Stomach (tissue), 9 donors: ENCODE data around the gene OGFR. TPM values are rescaled to one million over a fixed set of nuclear protein-coding genes. Genes with fewer than 3 reads are reported as not detected.
A peak's percentile ranks its signal among the peaks of the same experiment; 100 is the strongest.

Experiments
- DNase-seq, 2 donors: peaks; one replicate each; pipeline versions ENCODE4 v3.0.0 to v3.0.0-alpha.2; 2013 to 2019
- H3K27ac ChIP-seq, 5 donors: fragments of 200-600 bp in 4 of 5; sonication (generic) in 4 of 5; one replicate each; pipeline ENCODE4 v1.5.1; 2013 to 2019; ENCODE audit warnings: mild to moderate bottlenecking in 1 of 5, moderate library complexity in 1 of 5
- H3K27me3 ChIP-seq, 3 donors: fragments of 200-600 bp; sonication (generic); one replicate each; pipeline ENCODE4 v1.5.1; 2017 to 2019; ENCODE audit warnings: mixed run types in 1 of 3
- H3K36me3 ChIP-seq, 4 donors: fragments of 200-600 bp; sonication (generic); 1 replicate in 3 of 4; 2 replicates in 1 of 4; pipeline ENCODE4 v1.5.1; 2016 to 2019
- H3K4me1 ChIP-seq, 4 donors: fragments of 200-600 bp; sonication (generic); one replicate each; pipeline ENCODE4 v1.5.1; 2016 to 2019
- H3K4me3 ChIP-seq, 4 donors: fragments of 200-600 bp; sonication (generic) in 3 of 4; one replicate each; pipeline ENCODE4 v1.5.1; 2016 to 2019; ENCODE audit warnings: mild to moderate bottlenecking in 1 of 4
- H3K9me3 ChIP-seq, 4 donors: fragments of 200-600 bp; sonication (generic); one replicate each; pipeline ENCODE4 v1.5.1; 2016 to 2019
- EP300 ChIP-seq: sonication (generic); formaldehyde crosslinking; IDR thresholded peaks from one replicate; pipeline ENCODE4 v1.6.1; 2017; ENCODE audit warnings: antibody characterized with exemption
- POLR2A ChIP-seq, 4 donors: fragments of 450-650 bp; IDR thresholded peaks; one replicate each; pipeline ENCODE4 v1.6.1; 2016; ENCODE audit warnings: antibody characterized with exemption in 4 of 4, control low read depth in 2 of 4, mild to moderate bottlenecking in 1 of 4, moderate library complexity in 1 of 4
- POLR2AphosphoS5 ChIP-seq, 3 donors: sonication (generic); formaldehyde crosslinking; IDR thresholded peaks; one replicate each; pipeline ENCODE4 v1.6.1; 2016; ENCODE audit warnings: antibody characterized with exemption in 3 of 3
- WGBS, 5 donors: extraction: QIAGEN DNeasy Blood & Tissue Kit in 3 of 5; methylation state at CpG; one replicate each; pipeline versions ENCODE4 v1.1.5 to v1.1.7; 2013 to 2018; 5-methylcytosine and 5-hydroxymethylcytosine counted together
- intact Hi-C: fragments of 100-400 bp; cut with DNase I; formaldehyde crosslinking; loops from one replicate; pipeline ENCODE4 v1.15.1; 2023; ENCODE audit warnings: low total_unique reads
- polyA plus RNA-seq, 3 donors: library from polyadenylated mRNA; stranded (reverse); fragments of 200-250 nt; gene quantifications; one replicate each; pipeline ENCODE4 v1.2.3, GENCODE V29; 2013
- total RNA-seq, 5 donors: library from RNA; depleted of rRNA; stranded (reverse); fragments of >200 nt; gene quantifications; one replicate each; pipeline versions ENCODE4 v1.1.0 to v1.2.3, GENCODE V29; 2014 to 2016
- TF ChIP-seq, protein P1 (sequence below), 7 experiments: fragments of 450-650 bp in 4 of 7; fragments of 200-600 bp in 3 of 7; sonication (generic) in 3 of 7; IDR thresholded peaks; one replicate each; pipeline ENCODE4 v1.5.1; 2016 to 2019; ENCODE audit warnings: antibody characterized with exemption in 7 of 7, control low read depth in 2 of 7, mild to moderate bottlenecking in 1 of 7
- donor health status: healthy with polysubstance abuse.
- donor health status: Bipolar disorder and iron deficiency.
- donor health status: healthy.

Gene OGFR
- total and polyA plus RNA-seq, 8 donors = 20.1 to 75.3 (median 42.3) TPM

DNA sequence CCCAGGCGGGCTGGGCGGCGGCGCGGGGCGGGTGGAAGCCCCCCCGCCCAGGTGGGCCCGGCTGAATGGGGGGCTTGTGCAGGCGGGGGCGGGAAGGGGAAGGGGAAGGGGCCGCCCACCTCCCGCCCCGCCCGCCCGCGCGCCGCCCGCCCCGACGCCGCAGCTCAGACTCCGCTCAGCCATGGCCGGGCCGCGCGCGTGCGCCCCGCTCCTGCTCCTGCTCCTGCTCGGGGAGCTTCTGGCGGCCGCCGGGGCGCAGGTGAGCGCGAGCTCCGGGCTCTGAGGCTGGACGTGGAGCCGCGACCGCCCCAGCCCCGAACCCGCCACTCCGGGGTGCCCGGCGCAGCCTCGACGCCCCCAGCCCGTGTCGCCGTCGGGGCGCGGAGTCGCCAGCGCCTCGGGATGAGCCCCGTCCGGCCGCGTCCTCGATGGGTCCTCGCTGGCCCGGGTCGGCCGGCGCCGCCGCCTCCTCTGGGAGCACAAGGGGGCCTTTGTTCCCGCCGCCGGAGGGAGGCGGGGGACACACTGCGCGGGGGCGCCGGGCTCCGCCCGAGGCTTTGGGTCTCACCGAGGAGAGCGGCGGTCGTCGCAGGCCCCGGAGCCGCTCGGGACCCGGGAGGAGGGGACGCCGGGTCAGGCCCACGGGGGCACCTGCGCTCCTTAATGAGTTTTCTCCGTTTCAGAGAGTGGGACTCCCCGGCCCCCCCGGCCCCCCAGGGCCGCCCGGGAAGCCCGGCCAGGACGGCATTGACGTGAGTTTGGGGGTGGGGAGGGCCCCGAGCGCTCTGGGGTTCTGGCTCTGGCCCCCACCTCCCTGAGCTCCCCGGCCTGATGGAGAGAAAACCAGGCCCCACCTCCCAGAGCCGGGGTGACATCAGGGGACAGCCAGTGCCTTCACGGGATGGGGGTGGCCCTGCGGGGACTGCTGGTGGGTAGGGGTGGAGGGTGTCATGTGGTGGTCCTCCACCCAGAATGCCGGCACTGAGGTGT lies 12.5 kb downstream of the OGFR start, which contains the start of gene COL9A3:
Gene COL9A3, plus strand, starts transcription at position 167 of the 990 bp plus-strand sequence. Its CDS starts 15 bp downstream, at position 182.
- Histone ChIP-seq H3K27me3 (peaks cover 22 to 70% (median 48%) of the 10 kb centered on the region in 3 donors), H3K36me3 (peaks cover 15 to 20% (median 19%) of the 10 kb centered on the region in 4 donors), H3K27ac (peak within 1 kb of the TSS in 2 of 5 donors; percentile 2 to 53), H3K4me3 (peak within 1 kb of the TSS; percentile 26 to 44 (median 32)), H3K4me1 (peaks cover 33 to 58% (median 56%) of the 10 kb centered on the region in 4 donors), H3K9me3 (no peaks in the 10 kb centered on the region)
- intact Hi-C loops = no loop called here
- TF ChIP-seq POLR2A (IDR thresholded peaks at IDR 0.05) (no peak), EP300 (no peak), POLR2AphosphoS5 (IDR thresholded peaks at IDR 0.05) (no peak)
- TF ChIP-seq, protein P1, sequence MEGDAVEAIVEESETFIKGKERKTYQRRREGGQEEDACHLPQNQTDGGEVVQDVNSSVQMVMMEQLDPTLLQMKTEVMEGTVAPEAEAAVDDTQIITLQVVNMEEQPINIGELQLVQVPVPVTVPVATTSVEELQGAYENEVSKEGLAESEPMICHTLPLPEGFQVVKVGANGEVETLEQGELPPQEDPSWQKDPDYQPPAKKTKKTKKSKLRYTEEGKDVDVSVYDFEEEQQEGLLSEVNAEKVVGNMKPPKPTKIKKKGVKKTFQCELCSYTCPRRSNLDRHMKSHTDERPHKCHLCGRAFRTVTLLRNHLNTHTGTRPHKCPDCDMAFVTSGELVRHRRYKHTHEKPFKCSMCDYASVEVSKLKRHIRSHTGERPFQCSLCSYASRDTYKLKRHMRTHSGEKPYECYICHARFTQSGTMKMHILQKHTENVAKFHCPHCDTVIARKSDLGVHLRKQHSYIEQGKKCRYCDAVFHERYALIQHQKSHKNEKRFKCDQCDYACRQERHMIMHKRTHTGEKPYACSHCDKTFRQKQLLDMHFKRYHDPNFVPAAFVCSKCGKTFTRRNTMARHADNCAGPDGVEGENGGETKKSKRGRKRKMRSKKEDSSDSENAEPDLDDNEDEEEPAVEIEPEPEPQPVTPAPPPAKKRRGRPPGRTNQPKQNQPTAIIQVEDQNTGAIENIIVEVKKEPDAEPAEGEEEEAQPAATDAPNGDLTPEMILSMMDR (IDR thresholded peaks at IDR 0.05) = no peak
- 9 to 12% (median 10%) methylated on average over 29 to 107 of the region's 108 CpGs for WGBS, 5 donors
- DNase-seq = peak in 1 of 2 donors; percentile 77

DNA sequence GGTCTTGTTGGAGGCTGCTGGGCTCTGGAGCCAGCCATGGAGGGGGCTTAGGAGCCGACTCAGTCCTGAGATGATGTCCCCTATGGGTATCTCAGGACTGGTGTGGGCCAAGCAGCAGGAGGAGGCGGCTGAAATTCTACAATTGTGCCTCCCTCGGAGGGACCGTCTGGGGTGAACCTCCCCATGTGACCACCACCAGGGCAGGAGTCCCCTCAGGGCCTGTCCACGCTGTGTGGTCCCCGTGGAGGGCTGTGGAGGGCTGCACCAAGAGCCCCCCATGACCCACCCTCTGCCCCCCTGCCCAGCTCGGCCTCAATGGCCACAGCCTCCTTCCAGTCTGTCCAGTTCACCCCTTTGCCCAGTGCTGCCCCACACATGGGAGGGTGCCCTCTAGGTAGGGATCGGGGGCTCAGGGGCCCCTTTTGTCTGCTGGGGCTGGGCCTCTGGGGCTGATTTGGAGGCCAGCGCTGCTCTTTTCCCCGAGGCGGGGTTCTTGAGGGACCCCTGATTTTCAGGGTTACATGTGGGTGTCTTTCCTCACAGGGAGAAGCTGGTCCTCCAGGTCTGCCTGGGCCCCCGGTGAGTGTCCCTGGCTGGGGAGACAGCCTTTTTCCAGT lies 13.4 kb downstream of the OGFR start:
- no peak for DNase-seq
- intact Hi-C loops = no loop called here
- TF ChIP-seq POLR2A (IDR thresholded peaks at IDR 0.05) = no peak
- TF ChIP-seq, protein P1 (IDR thresholded peaks at IDR 0.05) = no peak
- no peak for TF ChIP-seq POLR2AphosphoS5 (IDR thresholded peaks at IDR 0.05)
- TF ChIP-seq EP300 = no peak
- H3K4me3 ChIP-seq = no peak overlapping the region
- peaks cover 33 to 65% (median 56%) of the 10 kb centered on the region in 4 donors for H3K4me1 ChIP-seq
- H3K9me3 ChIP-seq = no peaks in the 10 kb centered on the region
- H3K27ac ChIP-seq = peak overlapping the region in 1 of 5 donors; percentile 53
- peaks cover 22 to 70% (median 48%) of the 10 kb centered on the region in 3 donors for H3K27me3 ChIP-seq
- H3K36me3 ChIP-seq = peaks cover 6 to 11% (median 10%) of the 10 kb centered on the region in 4 donors
- WGBS, 5 donors = 55 to 71% (median 65%) methylated on average over 7 to 12 of the region's 12 CpGs

DNA sequence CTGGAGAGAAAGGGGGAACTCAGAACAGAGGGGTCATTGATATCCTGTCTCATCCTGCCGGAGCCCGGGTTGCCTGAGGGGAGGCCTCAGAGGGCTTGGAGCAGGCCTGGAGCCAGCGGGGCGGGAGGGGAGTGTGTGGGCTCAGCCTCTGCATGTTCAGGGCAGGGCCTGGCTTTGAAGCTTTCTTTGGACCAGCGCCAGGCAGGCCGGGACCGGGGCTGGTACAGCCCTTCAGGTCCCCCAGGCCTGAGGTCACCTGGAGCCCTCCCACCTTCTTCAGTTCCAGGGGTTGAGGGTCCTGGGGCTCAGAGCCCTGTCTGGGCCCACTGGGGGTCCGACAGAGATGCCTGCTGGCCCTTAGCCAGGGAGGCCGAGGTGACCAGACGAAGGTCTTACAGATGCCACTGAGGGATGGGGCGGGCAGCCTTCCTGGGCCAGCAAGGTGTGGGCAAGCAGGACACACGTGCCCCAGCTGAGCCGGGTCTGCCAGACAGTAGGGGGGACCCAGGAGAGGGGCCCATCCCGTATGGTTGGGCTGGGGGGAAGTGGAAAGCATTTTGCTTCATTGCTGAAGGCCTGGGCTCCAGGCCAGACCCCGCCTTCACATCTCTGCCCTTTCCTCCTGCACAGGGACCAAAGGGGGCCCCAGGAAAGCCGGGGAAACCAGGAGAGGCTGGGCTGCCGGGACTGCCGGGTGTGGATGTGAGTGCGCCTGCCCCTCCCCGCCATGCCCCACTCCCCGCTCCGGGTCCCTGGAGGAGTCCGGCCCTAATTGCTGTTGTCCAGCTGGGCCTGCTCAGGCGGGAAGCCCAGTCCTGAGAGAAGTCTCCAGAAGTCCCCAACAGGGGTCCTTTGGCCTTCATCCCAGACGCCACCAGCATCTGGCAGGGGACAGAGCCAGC lies 14.2 kb downstream of the OGFR start:
- H3K9me3 ChIP-seq = no peaks in the 10 kb centered on the region
- H3K4me1 ChIP-seq = peaks cover 33 to 66% (median 57%) of the 10 kb centered on the region in 4 donors
- peaks cover 22 to 70% (median 48%) of the 10 kb centered on the region in 3 donors for H3K27me3 ChIP-seq
- peak; percentile 81 to 92 for DNase-seq
- intact Hi-C loops = no loop called here
- H3K4me3 ChIP-seq = peak overlapping the region in 1 of 4 donors; percentile 0
- peaks cover 1 to 4% (median 2%) of the 10 kb centered on the region in 4 donors for H3K36me3 ChIP-seq
- peak overlapping the region in 2 of 5 donors; percentile 53 to 58 for H3K27ac ChIP-seq
- WGBS, 5 donors = 6 to 15% (median 12%) methylated on average over 11 to 25 of the region's 25 CpGs
- TF ChIP-seq POLR2AphosphoS5 (IDR thresholded peaks at IDR 0.05) = no peak
- no peak for TF ChIP-seq EP300
- TF ChIP-seq, protein P1 (IDR thresholded peaks at IDR 0.05) = no peak
- TF ChIP-seq POLR2A (IDR thresholded peaks at IDR 0.05) = no peak
